GM18907 (cell line): Measurements from ENCODE around the gene USP13.

Source experiments
- ATAC-seq: cut with Tn5 transposase; IDR thresholded peaks from one replicate; pipeline ENCODE4 v1.9.1; 2021; ENCODE audit warnings: mild to moderate bottlenecking, moderate library complexity; ENCODE audit not compliant: unreplicated experiment

Gene USP13

DNA sequence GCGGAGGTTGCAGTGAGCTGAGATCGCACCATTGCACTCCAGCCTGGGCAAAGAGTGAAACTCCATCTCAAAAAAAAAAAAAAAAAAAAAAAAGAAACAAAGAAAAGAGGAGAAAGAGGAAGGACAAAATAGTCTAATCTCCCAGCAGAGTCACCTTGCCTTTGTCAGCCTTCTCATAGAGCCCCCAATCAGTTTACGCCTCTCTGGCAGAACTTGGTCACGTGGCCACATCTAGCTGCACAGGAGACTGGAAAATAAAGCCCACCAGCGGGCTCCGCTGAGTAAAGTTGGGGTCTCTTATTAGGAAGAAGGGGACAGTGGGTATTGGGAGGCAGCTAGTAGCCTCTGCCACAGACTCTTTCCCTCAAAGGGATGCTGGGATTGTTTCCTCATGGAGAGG is 41.9 kb downstream of the USP13 start:
- no peak for ATAC-seq

GRCh38 chr3:179695672-179696313 is 43.0 kb downstream of the USP13 start:
- ATAC-seq: no peak

DNA sequence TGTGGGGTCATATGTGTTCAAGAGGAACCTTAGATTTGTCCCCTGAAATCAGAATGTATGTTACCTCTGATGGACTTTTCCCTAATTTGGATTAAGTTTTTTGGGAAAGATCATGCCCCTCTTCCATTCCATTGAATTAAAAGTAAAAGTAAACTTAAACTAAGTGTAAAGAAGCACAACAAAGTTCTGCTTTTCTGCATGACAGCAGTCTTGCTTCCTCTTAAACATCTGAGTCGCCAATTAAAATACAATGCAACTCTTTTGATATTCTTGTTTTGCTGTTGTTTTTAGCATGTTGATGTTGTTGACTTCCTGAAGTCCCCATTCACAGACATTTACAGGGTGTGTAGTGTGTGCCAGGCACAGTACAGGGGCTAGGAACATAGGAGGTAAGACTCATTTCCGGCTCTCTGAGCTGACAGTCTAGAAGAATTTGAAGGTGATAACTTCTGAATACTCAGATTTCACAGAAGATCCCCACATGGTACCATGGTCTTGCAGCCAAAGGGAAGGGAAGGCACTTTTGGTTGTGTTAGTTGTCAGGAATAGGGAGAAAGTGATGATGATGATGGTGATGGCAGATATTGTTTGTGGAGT is 45.0 kb downstream of the USP13 start:
- no peak for ATAC-seq

GRCh38 chr3:179700716-179701115 is 47.9 kb downstream of the USP13 start:
- ATAC-seq: no peak

- ATAC-seq: no peak
These were observed 48.5 kb downstream of the USP13 start for GRCh38 chr3:179701176-179701827.

DNA sequence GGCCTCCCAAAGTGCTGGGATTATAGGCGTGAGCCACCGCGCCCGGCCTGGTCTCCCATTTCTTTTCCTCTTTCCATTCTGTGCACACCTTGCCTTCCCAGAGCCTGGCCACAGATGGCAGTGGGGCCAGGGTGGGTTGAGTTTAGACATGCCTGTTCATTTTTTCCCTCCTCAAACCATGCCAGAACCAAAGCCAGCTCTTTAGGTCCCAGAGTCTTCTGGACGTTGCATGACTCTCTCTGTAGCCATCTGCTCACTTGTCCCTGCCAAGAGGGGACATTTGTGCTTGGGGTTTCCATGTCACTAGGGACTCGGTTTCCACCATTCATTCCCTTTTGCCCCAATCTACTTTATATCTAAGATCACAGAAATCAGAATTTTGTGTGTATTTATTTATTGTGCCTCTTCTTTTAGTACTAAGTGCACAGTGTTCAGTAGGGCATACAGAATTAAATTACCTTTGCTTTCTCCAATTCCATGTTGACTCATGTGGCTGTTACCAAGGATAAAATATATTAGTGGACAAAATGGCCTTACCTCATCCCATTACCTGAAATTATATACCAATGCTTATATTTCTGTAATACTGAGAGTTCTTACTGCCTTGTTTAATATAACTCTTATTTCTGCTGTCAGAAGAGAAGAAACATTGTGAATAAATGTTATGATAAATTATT is 49.6 kb downstream of the USP13 start:
- ATAC-seq: no peak

- no peak for ATAC-seq
These were observed 51.0 kb downstream of the USP13 start for GRCh38 chr3:179703816-179704215.

DNA sequence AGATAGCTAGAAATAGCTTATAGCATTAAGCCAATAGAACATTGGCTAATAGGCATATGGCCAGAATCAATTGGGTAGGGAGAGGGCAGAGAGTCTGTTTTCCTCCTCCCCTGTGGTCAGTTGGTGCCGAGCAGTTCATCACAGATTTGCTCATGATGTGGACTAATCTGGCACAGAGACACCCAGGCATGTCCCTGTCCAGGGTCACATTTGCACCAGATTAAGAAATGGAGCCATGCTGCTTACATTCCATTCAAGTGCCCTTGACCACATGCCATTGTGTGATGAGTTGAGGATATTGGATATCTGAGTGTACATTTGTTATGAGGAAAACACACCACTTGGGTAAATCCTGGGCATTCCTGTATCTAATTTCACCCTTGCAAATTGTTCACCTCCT is 53.4 kb downstream of the USP13 start:
- no peak for ATAC-seq

GRCh38 chr3:179710079-179710478 is 57.2 kb downstream of the USP13 start:
- ATAC-seq: no peak

GRCh38 chr3:179713643-179714090 is 60.8 kb downstream of the USP13 start:
- no peak for ATAC-seq

- no peak for ATAC-seq
These were observed 62.7 kb downstream of the USP13 start for GRCh38 chr3:179715582-179715981.

- ATAC-seq: no peak
These were observed 63.4 kb downstream of the USP13 start for GRCh38 chr3:179716226-179716625.

DNA sequence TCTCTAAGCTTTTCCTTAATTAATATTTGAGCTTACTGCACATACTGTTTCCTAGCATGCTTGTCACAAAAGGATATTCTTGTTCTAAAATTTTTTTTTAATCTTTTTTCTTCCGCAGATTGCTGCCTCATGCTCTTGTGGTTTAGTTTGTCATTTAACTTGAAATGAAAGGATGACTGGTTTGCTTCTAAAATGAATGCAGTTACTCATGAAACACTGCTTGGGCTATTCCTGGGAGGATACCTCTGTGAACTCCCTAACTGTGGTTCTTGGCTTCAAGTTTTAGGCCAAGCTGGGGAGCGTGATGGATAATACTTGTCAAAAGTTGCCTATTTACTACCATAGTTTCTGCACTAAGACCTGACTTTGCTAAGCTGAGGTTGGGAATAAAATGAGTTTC is 64.0 kb downstream of the USP13 start:
- ATAC-seq: peak; percentile 63

DNA sequence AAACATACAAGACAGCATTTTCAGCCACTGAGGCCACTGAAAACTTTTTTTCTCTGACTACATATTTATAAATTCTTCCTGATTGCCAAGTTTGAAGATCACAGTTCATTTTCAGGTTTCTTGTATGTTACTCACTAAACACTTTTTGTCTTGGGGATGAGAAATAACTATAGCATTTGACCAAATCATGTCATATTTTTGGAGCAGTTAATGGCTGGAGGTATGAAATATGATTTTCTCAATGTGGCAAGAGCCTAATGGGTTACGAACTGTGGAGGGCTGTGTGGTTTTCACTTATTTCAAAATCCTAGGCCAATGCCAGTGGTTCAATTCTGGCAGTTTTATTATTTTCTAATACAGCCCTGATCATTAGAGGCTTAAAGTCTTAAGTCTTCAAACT is 64.4 kb downstream of the USP13 start:
- ATAC-seq: no peak

DNA sequence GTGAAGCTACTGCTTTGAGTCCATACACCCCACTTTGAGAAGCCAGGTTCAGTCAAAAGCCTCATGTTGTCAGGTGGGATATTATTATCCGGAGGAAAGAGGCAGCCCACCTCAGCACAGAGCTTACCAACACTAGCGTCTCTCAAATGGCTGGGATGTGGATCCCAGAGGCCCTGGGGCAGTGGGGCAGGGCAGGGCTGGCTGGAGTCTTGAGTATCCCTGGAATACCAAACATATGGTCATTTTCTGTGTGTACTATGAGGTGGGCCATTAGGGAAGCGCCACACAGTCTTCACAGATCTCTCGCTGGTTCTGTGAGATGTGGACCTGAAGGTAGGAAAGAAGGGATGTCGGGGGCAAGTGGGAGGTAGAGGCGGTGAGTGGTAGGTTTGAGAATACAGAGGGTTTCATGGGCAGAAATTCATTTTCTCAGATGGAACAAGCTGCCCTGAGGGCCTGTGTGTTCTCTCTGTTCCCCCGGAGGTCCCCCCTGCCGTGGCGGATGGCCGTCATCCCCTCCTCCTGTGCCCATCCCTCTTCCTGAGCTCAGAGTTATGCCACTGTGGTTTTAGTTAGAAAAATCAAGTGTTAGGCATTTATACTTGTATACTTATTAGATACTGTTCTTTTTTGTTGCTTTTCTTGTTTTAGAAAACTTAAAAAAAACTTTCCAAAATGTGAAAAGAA is 66.4 kb downstream of the USP13 start:
- no peak for ATAC-seq

- ATAC-seq: no peak
These were observed 67.4 kb downstream of the USP13 start for GRCh38 chr3:179720196-179720595.

- no peak for ATAC-seq
These were observed 70.8 kb downstream of the USP13 start for GRCh38 chr3:179723617-179724016.

DNA sequence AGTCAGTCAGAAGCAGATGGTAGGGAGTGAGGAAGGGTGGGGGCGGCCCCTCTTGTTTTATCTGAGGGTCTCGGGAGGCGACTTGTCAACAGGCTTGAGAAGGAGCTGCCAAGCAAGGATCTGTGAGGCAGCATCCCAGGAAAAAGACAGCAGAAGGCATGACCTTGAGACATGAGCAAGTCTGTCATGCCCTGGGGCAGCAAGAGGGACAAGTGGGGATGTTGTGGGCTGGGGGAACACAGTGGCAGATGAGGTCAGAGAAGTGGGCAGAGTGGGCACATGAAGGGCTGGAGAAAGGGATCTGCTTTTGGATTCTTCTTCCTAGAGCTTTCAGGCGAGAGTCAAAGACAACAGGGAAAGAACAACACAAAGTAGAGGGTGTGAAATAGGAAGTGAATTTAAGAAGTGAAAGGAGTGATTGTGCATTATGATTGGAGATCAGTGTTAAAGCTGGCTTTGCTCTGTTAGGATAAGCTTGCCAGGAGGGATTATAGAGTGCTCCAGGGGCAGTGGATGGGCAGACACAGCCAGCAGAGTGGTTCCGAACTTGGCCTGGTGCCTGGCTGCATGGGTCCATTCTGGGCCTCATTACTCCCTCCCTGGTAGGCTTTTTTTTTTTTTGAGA is 73.3 kb downstream of the USP13 start:
- no peak for ATAC-seq

- ATAC-seq: no peak
These were observed 76.2 kb downstream of the USP13 start for GRCh38 chr3:179729086-179729485.

DNA sequence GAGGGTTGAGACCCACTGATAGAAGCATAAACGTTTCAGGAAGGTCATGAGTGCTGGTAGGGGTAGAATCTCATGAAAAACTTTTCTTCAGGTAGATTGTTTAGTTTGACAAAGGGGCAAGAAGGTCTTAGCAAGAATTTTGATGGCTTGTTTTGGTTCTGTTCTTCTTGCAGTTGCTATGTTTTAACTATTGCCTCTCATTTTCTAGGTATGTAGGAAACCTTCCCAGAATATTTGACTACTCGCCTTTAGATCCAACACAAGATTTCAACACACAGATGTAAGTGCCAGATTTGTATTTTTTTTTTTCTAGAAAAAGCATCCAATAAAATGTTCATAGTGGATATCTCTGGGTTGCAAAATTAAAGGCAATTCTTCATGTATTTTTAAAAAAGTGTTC is 77.1 kb downstream of the USP13 start:
- ATAC-seq: no peak

- ATAC-seq: no peak
These were observed 77.7 kb downstream of the USP13 start for GRCh38 chr3:179730506-179730905.
